ENCODE measurements around the gene NAPB.
"Not testable (repeated sequence)": the region's sequence is repeated elsewhere in the genome, so short reads cannot be mapped to it uniquely, and the experiment has no call there.

NAPB gene

DNA sequence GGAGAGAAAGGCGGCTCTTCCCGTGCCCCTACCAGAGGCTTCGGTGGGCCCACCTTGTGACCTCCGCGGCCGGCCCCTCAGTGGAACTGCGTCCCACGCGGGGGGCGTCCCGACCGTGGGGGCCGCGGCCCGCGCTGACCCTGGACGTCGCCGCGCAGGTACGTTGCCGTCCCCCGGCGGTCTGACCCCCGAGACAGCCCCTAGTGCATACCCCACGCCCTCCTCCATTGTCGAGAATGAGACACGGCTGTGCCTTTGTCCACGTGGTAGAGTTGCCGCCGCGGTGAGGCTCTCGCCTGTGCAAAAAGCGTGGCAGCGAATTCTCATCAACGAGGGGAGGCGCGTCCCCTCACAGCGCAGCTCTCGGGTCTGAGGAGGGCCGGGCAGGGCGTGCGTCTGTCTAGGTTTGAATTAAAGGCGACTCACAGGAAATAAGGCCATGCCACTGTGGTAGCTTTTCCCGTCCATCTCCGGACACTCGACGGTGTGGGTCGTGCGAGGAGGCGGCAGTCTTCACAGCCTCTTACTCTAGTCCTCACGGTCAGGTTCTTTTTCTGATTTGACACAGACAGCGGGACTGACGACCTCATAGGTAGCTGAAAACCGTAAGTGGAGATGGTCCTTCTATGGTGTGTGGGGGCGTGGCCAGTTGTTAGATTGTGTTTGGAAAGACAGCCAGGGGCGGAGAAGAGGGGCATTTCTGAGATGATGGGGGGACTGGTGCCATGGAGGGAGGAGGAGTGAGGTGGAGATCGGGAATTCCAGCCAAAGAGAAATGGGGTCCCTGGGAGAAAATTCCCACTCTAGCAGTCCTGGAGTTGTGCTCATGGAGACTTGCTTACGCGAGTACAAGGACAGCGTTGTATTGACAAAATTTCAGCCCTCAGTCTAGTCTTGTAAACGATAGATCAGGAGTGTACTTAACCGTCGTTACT is 70.1 kb downstream of the NAPB start:
- peak overlapping the region; percentile 99 for H3K27ac ChIP-seq
- DNase-seq (ENCODE audit: low read depth, low spot score): no peak

DNA sequence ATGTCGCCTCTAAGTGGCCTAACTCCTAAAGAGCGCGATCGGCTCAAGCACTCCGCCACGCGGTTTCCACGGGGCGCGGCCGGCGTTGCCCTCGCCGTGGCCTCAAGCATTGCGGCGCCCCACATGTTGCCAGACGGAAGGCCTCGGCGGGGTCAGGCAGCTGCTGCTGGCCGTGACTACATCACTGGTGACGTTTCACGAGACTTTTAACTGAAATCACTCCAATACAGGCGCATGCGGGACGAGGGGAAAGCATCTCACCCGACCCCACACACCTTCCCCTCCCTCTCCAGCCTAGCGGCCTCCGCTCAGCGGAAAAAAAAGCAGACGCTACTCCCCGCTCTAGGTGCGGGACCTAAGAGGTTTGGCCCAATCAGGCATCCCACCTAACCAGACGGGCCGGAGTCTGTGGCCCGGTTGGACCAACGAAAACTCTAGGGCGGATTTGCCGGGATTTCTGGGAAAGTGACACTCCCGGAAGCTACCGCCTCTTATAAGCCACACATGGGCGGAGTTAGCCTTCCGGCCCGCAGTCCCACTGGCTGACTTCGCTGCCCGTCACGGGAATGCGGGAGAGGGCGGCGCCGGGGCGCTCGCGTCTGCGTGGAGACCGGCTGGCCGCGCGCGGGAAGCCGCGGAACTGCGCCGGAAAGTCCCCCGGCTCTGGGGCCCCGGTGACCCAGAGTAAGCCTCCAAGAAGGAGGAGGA is 70.9 kb downstream of the NAPB start, which contains the start of gene NXT1:
Gene NXT1, plus strand, starts transcription at position 596 of the 708 bp plus-strand sequence. CDS start 3,251 bp downstream, outside the sequence.
- H3K27ac ChIP-seq: peak within 1 kb of the TSS; percentile 99
- DNase-seq (ENCODE audit: low read depth, low spot score): peak; percentile 96

DNA sequence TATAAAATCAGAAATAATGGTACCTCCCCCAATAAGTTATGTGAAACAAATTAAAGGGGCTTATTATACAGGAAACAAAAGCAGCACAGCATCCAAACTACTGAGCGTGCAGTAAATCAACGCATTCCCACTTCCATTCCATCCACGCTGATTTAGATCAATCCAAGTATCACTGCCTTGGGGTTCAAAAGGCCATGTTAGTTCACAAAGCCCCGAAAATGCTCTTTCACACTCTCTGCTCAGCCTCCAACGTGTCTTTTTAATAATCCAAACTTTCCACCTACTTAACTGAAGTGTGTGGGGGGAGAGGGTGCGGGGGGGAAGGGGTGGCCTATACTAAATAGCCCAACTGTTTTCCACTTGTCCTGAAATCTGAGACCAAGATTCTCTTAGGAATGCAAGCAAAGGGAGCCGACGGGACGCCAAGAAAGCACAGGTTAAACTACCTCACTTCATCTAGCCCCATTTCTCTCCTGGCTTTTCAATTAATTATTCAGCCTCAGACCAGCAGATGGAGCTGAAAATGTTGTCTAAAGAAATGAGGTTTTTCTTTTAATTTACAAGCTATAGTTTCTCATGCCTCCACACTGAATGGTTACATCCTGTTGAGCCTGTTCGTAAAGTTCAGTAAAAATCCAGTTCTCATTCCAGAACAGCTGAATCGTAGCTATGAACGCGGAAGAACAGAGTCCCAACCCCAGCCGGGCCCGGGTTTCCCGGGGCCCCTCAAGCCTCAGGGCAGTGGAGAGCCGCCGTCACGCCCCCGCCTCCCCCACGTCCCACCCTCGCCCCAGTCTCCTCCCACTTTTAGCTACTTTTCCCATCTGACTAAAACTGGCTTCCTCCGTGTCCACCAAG is 71.7 kb downstream of the NAPB start:
- peak overlapping the region; percentile 99 for H3K27ac ChIP-seq
- DNase-seq (ENCODE audit: low read depth, low spot score): peak; percentile 51

DNA sequence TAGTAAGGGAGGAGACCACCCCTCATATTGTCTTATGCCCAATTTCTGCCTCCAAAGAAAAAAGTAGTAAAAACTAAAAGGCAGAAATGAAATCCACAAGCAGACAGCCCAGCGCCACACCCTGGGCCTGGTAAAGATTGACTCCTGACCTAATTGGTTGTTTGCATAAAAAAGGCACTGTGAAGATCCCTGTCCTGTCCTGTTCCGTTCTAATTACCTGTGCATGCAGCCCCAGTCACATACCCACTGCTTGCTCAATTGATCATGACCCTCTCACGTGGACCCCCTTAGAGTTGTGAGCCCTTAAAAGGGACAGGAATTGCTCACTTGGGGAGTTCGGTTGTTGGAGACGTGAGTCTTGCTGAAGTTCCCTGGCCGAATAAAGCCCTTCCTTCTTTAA is 72.8 kb downstream of the NAPB start:
- not testable (repeated sequence) for DNase-seq (ENCODE audit: low read depth, low spot score)
- H3K27ac ChIP-seq: peak overlapping the region; percentile 99

DNA sequence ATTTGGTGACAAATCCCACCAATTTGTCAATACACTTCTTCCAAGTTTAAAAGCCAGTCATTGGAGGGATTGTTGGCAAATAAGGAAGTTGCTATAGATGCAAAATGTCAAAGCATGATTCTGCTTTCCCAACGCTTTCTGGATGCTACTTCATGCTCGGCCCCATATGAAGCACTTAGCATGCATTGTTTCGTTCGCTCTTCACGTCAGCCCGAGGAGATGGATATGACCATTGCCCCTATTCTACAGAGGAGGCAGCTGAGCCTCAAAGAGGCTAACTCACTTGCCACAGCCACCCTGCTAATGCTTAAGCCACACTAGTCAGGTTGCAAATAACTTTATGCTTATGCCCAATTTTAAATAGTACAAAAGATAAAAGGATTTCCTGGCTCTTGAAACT is 73.5 kb downstream of the NAPB start:
- no peak overlapping the region for H3K27ac ChIP-seq
- DNase-seq (ENCODE audit: low read depth, low spot score): no peak

DNA sequence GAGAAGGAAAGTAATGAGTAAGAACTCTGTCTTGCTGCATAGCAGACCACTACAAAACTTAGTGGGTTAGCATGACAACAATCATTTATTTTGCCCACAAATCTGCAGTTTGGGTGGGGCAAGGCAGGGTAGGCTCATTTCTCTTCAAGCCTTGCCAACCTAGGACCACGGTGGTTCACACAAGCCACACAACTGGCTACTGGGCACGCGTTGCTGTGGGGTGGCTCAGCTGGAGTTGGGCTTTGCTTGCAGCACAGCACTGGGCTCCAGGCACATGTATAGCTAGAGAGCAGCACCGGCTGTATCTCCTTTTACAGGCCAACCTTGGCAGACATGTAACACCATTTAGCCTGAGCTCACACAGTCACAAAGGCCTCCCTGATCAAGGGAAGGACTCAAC is 75.3 kb downstream of the NAPB start:
- DNase-seq (ENCODE audit: low read depth, low spot score): no peak
- no peak overlapping the region for H3K27ac ChIP-seq

DNA sequence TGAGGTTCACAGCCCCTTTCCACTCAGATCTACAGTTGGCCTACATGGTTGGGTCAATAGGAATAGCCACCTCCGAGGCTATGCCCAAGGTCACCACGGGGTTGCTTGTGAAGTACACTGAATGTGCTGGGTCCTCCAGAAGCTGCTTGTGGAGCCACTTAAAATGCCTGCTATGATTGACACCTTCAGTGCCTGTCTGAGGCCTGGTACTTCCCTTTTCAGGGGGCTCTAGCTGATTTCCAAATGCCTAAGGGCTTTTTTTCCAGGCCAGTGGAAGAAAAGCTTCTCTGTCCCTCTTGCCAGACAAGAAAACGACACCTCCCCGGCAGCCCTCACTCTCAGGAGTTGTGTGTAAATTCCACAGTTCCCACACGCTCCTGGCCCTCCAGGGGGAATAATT is 77.0 kb downstream of the NAPB start:
- H3K27ac ChIP-seq: no peak overlapping the region
- no peak for DNase-seq (ENCODE audit: low read depth, low spot score)

DNA sequence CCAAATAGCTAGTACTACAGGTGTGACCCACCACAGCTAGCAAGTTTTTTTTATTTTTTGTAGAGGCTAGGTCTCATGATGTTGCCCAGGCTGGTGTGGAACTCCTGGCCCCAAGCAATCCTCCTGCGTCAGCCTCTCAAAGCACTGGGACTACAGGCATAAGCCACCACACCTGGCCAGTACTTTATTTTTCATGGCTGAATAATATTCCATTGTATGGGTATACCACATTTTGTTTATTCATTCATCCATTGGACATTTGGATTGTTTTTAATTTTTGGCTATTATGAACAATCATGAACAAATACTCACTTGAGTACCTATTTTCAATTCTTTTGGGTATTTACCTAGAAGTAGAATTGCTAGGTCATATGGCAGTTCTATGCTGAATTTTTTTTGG is 77.7 kb downstream of the NAPB start:
- no peak overlapping the region for H3K27ac ChIP-seq
- DNase-seq (ENCODE audit: low read depth, low spot score): no peak

DNA sequence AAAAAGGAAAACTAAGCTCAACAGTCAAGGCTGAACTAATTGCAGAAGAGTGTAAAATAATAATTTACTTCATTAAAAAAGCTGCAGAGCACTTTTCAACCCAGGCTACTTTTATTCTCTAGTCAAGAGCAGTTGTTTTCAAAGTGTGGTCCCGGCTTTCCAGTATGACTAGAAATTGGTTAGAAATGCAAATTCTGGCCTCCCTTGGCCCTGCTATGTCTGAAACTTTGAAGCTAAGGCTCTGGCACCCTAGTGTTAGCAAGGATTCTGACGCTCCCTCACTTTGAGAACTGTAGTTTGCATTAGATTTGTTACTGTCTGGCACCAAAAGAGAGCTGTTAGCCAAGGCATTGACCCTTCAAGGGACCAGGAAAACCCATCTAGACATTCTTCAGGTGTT is 80.2 kb downstream of the NAPB start:
- H3K27ac ChIP-seq: no peak overlapping the region
- no peak for DNase-seq (ENCODE audit: low read depth, low spot score)

DNA sequence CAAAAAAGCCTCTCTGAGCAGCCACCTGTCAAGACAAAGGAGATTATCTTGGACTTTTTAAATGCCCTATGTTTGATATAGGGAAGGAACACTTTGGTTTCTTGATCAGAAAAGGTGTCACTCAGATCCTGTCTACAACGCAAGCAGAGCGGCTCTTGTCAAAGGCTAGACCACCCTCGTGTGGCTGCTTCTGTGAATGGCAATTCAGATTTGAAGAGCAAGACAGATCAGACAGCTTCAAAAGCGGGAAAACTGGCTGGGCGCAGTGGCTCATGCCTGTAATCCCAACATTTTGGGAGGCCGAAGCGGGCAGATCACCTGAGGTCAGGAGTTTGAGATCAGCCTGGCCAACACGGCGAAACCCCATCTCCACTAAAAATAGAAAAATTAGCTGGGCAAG is 80.8 kb downstream of the NAPB start:
- no peak overlapping the region for H3K27ac ChIP-seq
- DNase-seq (ENCODE audit: low read depth, low spot score): no peak

DNA sequence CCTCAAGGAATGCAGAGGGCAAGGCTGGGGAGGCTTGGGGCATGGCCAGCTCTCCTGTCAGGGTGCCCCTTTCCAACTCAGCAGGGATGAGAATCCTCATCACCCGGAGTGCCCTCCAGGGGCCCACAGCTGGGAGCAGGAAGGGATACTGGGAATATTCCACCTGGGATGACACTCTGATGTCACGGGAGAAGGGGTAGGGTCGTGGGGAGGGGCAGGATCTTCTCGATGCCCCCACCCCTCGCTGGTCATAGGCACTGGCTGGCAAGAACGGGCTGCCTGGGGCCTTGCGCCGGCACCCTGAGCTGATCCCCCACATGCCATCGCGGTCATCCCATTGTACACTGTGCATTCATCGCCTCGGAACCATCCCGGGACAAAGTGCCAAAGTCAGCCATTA is 81.3 kb downstream of the NAPB start:
- no peak overlapping the region for H3K27ac ChIP-seq
- no peak for DNase-seq (ENCODE audit: low read depth, low spot score)

DNA sequence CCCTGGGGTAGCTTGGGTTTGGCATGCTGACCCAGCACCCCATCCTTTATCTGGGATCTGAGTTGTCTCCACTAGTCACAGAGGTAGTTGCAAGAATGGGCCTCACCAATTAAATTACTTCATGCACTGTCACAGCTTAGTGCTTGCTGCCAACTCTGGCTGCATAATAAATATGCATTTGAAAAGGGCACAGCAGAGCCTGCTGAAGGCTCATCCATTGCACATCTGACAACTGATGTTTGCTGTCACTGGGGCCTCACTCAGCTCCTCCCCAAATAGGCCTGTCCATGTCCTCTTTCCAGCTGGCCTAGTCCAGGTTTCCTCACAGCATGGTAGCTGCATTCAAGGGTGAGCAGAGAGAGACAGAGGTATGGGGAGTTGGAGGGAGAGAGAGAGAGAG is 84.0 kb downstream of the NAPB start:
- no peak overlapping the region for H3K27ac ChIP-seq
- no peak for DNase-seq (ENCODE audit: low read depth, low spot score)

DNA sequence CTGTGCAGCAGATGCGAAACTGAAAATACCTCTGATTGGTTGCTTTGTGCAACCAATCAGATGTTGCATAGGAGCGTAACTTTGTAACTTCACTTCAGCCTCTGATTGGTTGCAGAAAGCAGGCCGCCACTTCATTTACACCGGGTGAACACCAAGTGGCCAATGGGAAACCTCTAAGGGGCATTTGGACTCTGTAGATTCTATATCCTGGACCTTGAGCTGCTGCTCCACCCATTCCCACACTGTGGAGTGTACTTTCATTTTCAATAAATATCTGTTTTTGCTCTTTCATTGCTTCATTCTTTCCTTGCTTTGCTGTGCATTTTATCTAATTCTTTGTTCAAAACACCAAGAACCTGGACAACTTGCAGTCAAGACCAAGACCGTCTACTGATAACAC is 84.8 kb downstream of the NAPB start:
- DNase-seq (ENCODE audit: low read depth, low spot score): no peak
- no peak overlapping the region for H3K27ac ChIP-seq

DNA sequence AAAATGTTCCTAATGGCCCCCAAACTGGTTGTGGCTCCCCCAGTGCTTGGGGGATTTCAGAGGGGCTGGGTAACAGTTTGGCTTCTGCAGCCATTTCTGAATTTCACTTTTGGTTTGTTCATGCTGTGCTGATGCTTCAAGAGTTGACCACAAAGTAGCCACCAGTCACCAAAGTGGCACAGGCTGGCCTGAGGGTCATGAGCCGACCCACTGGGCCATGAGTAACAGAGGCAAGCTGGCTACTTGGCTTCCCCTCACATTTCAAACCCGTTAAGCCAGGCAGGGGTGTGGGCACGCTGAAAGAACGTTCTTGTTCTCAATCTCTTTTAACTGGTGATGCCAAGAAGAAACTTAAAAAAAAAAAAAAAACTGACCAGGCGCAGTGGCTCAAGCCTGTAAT is 85.8 kb downstream of the NAPB start:
- no peak overlapping the region for H3K27ac ChIP-seq
- DNase-seq (ENCODE audit: low read depth, low spot score): no peak

DNA sequence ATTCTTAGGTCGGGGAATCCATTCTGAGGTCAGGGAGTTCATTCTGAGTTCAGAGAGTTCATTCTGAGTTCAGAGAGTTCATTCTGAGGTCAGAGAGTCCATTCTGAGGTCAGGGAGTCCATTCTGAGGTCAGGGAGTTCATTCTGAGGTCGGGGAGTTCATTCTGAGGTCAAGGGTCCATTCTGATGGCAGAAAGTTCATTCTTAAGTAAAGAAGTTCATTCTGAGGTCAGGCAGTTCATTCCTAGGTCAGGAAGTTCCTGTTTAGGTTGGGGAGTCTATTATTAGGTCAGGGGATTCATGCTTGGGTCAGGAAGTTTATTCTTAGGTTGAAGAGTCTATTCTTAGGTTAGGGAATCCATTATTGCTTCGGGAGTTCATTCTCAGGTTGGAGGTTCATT is 87.2 kb downstream of the NAPB start:
- H3K27ac ChIP-seq: no peak overlapping the region
- no peak for DNase-seq (ENCODE audit: low read depth, low spot score)

DNA sequence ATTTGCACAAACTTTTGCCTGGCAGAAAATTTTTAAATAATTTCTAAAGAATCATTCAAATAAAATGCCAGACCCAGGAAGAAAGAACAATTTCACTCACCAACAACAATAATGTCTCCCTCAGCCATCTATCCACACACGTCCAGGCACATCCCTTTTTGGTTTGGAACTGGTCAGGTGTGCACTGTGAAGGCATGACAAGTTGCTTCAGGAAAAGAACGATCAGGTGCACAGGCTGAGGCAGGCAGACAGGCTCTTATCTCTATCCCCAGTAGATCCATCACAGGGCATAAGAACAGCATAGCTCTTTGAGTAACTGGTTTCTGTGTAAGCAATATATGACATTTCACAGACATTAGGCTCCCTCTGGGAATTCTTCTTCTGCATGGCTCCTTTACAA is 88.8 kb downstream of the NAPB start:
- no peak overlapping the region for H3K27ac ChIP-seq
- no peak for DNase-seq (ENCODE audit: low read depth, low spot score)

DNA sequence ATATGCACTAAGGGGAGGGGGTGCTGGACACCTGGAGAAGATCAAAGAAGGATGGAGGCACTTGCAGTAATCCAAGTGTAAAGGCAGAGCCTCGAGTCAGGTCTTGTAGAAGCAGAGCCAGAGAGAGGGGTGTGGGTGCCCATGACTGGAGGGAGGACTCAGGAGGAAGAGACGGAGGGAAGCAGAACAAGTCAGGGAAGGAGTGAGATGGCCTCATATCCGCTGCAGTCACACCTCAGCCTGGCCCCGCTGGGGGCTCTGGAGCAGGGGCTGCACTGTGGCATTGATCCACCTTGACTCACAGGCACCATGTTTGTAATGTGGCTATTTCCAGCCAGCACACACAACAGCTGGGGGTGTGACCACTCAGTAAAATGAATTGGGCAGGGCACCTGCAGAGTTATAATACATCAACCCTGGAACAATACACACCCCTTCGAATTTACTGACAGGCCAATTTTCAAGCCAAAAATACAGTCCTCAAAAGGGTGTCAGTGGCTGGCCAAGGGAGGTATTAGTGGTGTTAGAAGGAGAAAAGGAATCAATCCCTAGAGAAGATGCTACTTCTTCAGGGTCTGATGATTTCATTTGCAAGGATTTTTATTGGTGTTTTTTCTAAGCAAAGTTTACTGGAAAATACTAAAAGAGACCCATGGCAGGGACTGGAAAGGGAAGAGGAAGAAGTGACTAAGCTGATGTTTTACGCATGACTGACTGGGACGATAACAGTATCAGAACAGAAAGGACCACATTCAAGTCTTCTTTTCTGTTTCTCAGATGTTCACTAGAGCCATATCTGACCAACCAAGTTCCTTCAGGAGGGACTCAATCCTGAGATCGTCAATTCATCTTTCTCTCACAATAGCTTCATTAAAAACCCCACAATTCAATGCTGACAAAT is 89.6 kb downstream of the NAPB start:
- no peak overlapping the region for H3K27ac ChIP-seq
- no peak for DNase-seq (ENCODE audit: low read depth, low spot score)

DNA sequence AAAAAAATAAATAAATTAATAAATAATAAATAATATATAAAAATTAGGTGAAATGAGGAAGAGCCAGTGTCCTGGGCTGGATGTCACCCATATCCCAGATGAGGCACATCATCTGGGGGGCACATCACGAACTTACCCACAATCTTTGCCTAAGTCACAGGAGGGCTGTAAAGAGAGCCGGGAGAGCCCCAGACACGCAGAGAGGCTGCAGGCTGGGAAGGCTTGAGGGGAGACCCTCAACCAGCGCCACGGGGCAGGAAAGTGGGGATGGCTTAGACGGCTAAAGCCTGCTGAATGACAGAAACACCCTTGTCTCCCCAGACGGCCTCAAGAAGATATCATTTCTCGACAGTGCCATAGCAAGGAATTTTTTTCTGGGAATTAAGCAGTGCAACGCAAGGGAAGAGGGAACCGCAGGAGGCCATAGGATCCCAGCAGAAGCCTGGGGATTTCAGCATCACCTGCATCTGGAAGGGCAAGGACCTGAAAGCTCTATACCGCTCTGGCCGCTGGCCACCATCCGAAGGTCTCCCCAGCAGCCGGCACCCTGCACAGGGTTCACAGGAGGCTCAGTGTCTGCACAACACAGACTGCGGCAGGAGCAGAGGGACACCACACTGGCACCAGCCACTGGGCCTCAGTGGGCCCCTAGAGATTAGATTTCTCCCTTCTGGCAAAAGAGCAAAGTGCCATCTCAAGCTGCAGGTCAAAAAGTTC is 93.5 kb downstream of the NAPB start:
- DNase-seq (ENCODE audit: low read depth, low spot score): no peak
- H3K27ac ChIP-seq: no peak overlapping the region

DNA sequence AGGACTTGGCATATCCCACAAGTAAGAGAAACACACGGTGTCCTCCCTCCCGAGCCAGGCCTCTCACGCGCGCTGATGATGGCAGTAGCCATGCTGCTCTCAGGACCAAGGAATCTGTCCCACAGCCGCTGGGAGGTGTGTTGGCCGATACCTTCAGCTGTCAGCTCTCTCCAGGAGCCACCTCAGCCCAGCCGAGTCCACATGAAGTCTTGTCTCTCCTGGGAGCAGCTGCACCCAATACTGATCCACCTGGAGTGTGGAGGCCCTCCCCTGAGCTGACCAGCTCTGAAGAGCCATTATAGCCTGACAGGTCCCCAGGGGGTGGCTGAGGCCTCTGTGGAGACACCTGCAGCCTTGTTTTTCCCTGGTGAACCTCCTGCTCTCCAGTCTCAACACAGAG is 94.5 kb downstream of the NAPB start:
- no peak overlapping the region for H3K27ac ChIP-seq
- DNase-seq (ENCODE audit: low read depth, low spot score): no peak
